Body of pancreas (tissue), 4 donors: ENCODE measurements around the gene VMP1.
"Not testable (repeated sequence)": the region's sequence is repeated elsewhere in the genome, so short reads cannot be mapped to it uniquely, and the experiment has no call there.

Source experiments
- CTCF ChIP-seq, 7 experiments: fragments of 450-650 bp in 4 of 7; fragments of 200-600 bp in 3 of 7; sonication (generic) in 3 of 7; IDR thresholded peaks; one replicate each; pipeline ENCODE4 v1.5.1; 2016 to 2019; ENCODE audit warnings: antibody characterized with exemption in 7 of 7
- POLR2A ChIP-seq, 3 donors: fragments of 450-650 bp; IDR thresholded peaks; one replicate each; pipeline ENCODE4 v1.6.1; 2016; ENCODE audit warnings: antibody characterized with exemption in 3 of 3, mild to moderate bottlenecking in 2 of 3

- TF ChIP-seq CTCF, POLR2A (IDR thresholded peaks at IDR 0.05): not testable (repeated sequence)
Observed at GRCh38 chr17:59853919-59854729, 146.7 kb downstream of the VMP1 start.
